Coronary artery (tissue), 2 donors: ENCODE results near the gene CD70.

ENCODE experiments used
- DNase-seq: peaks from one replicate; pipeline ENCODE4 v3.0.0-alpha.2; 2017; ENCODE audit warnings: low spot score
- H3K27ac ChIP-seq, 2 donors: fragments of 200-600 bp; sonication (generic); one replicate each; pipeline ENCODE4 v1.5.1; 2016 to 2019
- H3K4me3 ChIP-seq: fragments of 200-600 bp; sonication (generic); 2 replicates; pipeline ENCODE4 v1.5.1; 2016; ENCODE audit warnings: mild to moderate bottlenecking, moderate library complexity
- TF ChIP-seq, protein P1 (sequence below): fragments of 200-600 bp; sonication (generic); IDR thresholded peaks from one replicate; pipeline ENCODE4 v1.5.1; 2019; ENCODE audit warnings: antibody characterized with exemption

CD70 gene

DNA sequence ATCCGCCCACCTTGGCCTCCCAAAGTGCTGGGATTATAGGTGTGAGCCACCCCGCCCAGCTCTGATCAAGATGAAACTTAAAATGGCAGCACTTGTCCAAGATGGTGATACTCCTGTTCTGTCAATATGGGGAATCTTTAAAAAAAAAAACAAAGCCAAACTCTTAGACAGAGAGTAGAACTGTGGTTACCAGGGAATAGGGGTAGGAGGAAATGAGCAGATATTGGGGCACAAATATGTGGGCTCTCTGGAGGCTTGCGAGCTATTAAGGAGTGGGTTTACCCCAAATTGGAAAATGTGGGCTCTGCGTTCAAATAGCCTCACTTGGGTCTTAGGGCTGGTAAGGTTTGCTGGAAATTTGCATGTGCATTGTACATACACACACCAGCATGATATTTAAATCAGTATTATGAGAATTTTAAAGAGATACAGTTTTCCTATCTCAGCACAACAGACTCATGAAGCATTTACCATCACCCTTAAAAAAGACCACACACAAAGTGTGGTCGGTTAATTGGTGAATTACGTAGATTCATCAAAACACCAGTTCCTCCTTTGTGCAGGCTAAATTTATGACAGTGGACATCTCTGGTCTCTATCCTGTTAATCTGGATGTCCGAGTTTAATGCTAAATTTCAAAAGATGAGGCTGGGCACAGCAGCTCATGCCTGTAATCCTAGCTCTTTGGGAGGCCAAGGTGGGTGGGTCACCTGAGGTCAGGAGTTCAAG is 11.3 kb downstream of the CD70 start:
- Histone ChIP-seq H3K4me3 (no peak overlapping the region), H3K27ac (no peak overlapping the region)
- TF ChIP-seq, protein P1, sequence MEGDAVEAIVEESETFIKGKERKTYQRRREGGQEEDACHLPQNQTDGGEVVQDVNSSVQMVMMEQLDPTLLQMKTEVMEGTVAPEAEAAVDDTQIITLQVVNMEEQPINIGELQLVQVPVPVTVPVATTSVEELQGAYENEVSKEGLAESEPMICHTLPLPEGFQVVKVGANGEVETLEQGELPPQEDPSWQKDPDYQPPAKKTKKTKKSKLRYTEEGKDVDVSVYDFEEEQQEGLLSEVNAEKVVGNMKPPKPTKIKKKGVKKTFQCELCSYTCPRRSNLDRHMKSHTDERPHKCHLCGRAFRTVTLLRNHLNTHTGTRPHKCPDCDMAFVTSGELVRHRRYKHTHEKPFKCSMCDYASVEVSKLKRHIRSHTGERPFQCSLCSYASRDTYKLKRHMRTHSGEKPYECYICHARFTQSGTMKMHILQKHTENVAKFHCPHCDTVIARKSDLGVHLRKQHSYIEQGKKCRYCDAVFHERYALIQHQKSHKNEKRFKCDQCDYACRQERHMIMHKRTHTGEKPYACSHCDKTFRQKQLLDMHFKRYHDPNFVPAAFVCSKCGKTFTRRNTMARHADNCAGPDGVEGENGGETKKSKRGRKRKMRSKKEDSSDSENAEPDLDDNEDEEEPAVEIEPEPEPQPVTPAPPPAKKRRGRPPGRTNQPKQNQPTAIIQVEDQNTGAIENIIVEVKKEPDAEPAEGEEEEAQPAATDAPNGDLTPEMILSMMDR, result no peak
- DNase-seq, result no peak

DNA sequence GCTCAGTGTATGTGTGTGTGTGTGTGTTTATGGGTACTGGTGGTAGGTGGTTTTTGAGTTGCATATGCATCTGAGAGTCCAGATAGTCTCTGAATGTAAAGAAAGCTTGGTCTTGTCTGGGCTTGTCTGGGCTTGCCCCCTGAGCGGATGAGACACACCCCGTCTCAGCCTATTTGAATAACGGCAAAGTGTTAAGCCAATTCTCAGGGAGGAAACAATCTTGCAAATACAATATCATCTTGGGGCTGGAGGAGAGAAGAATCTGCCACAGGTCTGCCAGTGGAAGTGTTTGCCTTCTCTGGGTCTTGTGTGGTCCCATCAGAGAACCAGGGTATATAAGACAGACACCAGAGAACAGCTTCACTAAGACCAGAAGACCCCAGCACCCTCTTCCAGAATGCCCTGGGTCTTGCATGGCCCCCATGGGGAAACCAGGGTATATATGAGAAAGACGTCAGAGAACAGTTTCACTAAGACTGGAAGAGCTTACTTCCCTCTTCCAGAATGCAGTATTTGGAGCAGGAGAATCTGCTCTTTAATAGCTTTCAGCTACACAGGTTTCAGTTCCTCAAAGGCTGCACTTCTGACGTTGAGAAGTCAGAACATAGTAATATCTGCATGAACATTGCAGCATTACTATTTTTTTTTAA is 13.3 kb downstream of the CD70 start:
- DNase-seq, result no peak
- H3K27ac ChIP-seq, result no peak overlapping the region
- TF ChIP-seq, protein P1, result no peak

DNA sequence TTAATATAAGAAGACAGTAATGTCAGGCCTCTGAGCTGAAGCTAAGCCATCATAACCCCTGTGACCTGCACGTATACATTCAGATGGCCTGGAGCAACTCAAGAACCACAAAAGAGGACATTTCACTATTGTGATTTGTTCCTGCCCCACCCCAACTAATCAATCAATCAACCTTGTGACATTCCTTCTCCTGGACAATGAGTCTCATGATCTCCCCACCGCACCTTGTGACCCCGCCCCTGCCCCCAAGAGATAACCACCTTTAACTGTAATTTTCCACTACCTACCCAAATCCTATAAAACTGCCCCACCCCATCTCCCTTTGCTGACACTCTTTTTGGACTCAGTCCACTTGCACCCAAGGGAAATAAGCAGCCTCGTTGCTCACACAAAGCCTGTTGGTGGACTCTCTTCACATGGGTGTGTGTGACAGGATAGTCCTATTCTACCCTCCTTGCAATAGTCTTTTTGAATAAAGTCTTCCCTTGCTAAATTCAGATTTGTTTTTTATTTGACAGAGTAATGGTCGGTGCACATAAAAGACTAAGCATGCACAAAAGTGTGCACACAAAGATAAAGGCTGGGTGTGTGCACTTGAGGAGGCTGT is 14.0 kb downstream of the CD70 start:
- Histone ChIP-seq H3K4me3 (no peak overlapping the region), H3K27ac (no peak overlapping the region)
- DNase-seq, result no peak
- TF ChIP-seq, protein P1, result no peak

More for the DNA sequence above, 13.3 kb downstream of the CD70 start:
- no peak overlapping the region for H3K4me3 ChIP-seq

DNA sequence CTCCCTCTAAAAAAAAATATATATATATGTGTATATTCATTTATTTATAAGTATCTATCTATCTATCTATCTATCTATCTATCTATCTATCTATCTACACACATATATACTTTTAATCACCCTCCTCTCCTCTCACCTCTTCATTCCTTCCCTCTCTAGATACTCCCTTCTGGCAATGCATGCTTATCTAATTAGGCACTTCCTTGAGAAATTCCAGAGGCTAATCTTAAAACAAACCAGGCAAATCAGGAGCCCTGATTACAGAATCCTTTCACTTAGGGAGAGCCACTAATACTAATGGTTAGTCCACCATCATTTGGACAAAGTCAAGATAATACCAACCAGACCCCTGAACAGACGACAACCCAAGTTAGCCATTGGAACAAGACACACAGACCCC is 17.6 kb downstream of the CD70 start:
- TF ChIP-seq, protein P1, result no peak
- H3K4me3 ChIP-seq, result no peak overlapping the region
- no peak overlapping the region for H3K27ac ChIP-seq
- DNase-seq, result no peak

DNA sequence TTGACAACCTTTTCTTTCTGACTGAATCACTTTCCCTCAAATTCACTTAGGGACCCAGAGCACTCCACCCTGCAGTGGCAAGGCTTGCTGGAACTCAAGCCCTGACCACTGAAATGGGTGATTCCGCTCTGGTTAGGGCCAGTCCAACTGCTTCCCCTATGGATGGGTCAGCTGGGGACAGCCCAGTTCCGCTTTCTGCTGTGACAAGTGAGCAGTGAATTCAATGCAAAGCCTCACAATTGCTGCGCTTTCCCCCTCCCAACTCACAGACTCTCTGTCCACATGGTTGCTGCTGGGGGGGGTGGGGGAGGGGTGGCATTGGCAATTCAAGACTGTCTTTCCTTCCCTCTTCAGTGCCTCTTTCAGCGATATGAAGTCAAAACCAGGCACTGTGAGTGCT is 18.7 kb downstream of the CD70 start:
- H3K27ac ChIP-seq, result no peak overlapping the region
- TF ChIP-seq, protein P1, result no peak
- DNase-seq, result no peak
- H3K4me3 ChIP-seq, result no peak overlapping the region

DNA sequence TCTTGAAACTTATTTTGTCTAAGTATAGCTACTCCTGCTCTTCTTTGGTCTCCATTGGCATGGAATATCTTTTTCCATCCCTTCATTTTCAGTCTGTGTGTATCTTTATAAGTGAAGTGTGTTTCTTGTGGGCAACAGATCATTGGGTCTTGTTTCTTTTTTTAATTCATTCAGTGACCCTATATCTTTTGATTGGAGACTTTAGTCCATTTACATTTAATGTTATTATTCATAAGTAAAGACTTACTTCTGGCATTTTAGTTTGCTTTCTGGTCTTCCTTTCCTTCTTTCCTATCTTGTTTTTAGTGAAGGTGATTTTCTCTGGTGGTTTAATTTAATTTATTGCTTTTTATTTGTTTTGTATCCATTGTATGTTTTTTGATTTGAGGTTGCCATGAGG is 19.8 kb downstream of the CD70 start:
- TF ChIP-seq, protein P1, result no peak
- no peak overlapping the region for H3K27ac ChIP-seq
- no peak for DNase-seq
- no peak overlapping the region for H3K4me3 ChIP-seq
